Left renal pelvis (tissue), 4 donors: ENCODE measurements around the gene SWI5. TPM values are rescaled to one million over a fixed set of nuclear protein-coding genes. Genes with fewer than 3 reads are reported as not detected.

ENCODE experiments used
- DNase-seq, 4 donors: peaks; one replicate each; pipeline ENCODE4 v3.0.0-alpha.2; 2013; ENCODE audit warnings: low read depth in 4 of 4, low spot score in 3 of 4
- polyA plus RNA-seq, 4 donors: library from polyadenylated mRNA; unstranded; fragments of 120-200 nt; gene quantifications; one replicate each; pipeline ENCODE4 v1.2.1, GENCODE V29; 2013; ENCODE audit not compliant: insufficient read length in 4 of 4

The SWI5 gene
- polyA plus RNA-seq, 4 donors: 24.7 to 35.7 (median 31.1) TPM

DNA sequence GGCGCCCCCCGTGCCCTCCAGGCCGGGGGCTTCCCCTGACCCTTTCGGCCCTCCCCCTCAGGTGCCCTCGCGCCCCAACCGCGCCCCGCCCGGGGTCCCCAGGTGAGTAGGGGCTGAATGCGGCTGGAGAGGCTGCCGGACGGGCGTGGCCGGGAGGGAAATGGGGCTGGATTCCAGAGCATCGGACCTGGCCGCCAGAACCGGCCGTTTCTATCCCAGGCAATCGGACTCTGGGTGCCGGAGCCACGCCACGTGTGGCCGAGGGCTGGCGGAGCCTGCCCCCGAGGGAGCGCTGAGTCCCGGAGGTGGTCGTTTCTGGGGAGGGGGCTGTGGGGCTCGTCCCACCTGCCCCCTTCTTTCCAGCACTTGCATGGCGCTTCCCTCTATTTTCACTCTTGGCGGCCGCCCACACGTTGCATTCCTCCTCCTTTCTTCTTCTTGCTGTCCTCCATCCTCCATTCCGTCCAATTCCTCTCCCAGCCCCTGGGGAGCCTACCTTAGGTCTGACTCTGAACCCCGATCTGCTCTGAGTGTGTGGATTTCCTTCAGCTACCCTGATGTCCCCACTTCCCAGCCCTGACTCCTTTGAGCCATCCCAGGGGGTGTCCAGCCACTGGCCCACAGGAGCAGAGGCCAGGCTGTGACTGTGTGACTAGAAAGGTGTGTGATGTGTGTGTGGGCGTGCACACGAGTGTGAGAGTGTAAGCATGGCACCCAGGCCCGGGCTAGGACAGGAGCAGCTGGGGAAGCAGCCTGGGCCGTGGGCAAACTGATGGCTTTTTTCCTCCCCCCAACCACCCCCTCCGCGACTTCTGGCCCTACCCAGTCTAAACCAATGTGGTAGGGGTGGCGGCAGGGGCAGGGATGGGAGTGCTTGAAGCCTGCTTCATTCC is 25.0 kb upstream of the SWI5 start:
- no peak for DNase-seq

DNA sequence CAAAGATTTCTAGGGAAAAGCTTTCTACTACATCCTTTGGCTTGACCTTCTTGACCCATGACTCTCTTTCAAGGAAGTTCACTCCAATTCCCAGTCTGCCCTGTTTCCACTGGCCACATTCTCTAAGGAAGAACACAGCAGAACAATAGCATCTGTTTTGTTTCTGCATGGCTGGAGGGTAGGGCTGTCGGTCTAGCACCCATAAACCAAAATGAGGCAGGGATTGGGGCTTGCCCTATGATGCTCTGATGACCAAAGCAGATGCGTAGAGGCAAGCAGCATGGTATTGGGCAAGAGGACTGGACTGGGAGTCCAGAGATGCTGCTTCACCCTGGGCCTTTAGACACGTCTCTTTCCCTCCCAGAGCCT is 24.4 kb upstream of the SWI5 start:
- DNase-seq: no peak

DNA sequence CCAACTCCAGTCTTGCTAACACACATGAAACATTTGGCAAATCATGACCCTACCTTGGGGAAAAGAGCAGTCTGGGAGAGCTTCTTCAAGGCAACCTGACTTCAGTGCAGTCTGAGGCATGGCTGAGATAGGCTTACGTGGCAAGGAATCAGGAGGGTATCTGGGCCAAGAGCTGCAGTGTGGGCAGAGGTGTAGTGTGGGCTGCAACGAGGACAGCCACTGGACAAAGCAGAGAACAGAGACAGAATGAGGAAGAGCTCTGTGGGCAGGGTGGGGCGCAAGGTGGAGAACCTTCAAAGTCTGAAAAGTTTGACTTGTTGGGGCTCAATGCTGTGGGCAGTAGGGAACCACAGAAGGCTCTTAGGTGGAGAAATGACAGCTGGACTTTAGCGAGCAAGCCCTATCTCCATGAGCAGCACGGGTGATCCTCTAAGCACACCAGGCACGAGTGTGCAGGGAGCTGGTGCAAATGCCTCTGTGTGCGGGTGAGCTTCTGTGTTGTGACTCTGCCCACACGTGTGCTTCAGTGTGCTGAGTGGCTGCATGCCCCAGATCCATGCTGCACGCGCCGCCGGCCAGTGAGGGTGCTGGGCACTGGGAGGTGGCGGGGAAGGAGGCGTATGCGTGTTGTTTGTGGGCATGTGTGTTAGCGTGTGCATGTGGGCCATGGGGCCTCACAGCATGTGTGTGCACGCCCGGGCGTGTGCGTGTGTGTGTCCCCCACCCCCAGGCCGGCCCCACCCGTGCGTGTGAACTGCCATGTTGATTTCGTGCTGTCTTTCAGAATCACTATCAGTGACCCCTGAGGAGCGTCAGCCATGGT is 23.5 kb upstream of the SWI5 start:
- DNase-seq: no peak

DNA sequence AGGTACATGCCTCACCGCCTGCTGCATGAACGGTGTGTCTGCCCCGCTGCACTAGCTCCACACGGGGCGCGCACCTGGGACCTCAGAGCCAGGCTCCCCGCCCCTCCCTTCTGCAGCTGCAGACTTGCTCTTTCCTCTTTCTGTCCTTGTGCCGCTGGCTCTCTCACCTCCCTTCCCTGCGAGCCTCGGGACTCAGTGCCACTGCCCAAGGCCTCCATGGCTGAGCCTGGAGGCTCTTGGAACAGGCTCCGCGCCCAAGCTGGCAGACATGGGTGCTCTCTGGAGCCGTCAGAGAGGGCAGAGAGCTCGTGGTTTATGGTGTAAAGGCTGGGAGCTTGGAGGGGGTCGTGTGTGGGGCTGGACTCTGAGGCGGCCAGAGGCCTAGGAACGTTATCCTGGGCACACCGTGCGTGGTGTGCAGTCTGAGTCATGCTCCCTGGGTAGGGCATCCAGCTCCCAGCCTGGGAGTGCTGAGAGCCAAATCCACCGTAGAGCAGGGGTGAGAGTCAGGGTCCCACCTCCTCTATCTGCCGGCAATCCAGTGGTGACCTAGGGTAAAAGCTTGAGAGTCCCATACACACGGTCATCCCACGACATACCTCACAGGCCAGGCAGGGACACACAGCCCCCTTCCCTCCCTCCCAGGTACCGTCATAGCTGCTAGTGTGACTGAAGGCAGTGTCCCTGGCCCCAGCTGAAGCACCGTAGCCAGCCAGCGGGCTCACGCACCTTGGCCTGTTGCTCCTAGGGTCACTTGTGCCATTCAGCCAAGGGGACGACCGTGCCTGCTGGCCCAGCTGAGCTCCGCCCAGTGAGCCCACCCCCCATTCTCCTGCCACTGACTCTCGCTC is 22.7 kb upstream of the SWI5 start:
- DNase-seq: no peak

DNA sequence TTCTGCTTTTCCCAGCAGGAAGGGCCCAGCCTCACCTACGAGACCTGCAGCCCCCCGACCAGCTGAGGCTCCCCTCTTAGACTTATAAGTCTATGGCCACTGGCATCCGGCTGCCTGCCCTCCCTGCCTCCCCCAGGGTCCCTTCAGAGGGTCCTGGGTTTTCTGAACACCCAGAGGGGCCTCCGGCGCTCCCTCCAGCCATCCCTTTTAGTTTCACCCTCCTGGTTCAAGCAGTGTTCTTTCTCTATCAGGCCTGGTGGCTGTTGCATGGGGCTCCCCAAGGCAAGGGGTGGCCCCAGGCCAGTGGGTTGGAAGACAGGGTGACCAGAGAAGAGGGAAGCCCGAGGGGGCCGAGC is 22.1 kb upstream of the SWI5 start:
- DNase-seq: no peak

DNA sequence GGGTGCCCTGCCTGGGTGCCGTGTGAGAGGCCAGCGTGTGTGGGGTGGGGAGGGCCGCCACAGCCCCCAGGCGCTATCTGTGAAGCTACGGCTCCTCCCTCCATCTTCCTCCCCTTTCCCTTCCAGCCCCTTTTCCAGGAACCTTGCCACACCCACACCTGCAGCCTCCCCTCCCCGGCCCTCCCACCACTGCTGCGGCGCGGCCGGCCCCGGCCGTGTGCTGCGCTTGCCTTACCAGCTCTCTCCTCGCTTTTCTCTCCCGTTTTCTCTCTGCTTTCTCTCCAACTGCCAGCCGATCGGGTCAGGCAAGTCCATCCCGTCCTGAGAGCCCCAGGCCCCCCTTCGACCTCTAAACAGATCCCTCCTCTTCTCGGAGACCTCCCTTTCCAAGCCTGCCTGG is 21.7 kb upstream of the SWI5 start:
- DNase-seq: no peak

DNA sequence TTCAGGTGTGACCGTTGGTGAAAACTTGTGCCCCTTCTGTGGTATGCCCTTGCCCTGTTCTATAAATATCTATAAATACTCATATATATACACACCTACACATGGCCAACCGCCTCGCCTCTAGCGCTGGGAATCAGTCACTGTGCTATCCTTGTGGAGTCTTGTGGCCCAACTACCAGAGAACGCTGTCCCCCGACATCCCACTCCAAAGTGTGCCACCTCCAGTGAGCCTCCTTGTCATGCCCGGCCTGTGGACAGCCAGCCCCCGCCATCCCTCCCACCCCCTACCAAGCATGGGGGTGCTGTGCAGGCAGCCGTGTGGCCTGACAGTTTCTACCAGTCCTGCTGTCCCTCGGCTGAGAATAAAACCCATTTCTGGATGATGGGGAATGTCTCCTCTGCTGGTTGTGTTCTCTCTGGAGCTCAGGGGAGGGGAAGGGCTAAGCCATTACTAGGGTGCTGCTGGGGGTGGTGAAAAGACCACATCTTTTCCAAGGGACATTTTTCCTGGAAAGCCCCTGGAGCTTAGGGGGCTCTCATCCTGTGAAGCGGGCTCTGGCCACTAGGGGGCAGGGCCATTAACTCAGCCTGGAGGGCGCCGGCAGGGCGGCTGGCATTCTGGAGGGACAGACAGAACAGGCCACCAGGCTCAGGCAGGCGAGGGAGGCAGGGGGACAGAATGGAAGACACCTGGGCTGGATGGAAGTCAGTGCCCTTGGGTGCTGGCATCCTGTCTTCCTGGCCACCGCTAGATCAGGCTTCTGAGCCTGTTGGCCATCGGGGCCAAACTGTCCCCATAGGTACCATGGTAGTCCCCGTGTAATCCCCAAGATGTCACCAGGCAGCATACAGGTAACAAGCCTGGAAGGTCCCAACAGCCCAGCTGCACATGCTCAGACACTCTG is 21.0 kb upstream of the SWI5 start:
- no peak for DNase-seq

DNA sequence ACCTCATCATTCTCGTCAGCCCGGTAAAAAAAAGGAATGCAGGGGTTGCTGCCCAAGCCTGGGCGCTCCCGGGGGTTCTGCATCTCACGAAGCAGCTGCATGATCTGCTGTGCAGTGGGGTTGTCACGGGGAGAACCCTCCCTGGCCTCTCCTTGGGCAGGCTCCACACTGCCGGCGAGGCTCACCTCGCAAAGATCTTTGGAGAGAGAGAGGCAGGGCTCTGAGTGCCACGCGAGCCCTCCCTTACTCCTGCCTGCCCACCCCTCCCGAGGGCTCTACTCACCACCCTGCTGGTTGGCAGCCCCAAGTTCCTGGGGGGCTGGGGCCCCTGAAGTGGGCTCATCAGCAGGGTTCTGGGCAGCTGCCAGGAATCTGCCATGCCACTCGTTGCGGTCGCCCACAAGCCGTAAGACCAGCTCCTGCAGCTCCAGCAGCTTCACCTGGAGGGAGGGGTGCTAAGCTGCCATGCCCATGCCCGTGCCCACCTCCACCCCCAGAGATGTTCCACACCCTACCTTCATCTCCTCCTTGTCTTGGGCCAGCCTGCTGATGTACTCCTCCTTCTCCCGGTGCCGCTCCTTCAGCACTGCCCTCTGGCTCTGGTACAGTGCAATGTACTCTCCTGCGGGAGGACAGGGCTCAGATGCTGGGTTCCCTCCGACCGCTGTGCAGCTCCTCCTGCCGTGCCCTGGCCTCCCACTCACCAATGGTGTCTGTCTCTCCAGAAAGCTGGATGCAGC is 18.8 kb upstream of the SWI5 start:
- DNase-seq: no peak

DNA sequence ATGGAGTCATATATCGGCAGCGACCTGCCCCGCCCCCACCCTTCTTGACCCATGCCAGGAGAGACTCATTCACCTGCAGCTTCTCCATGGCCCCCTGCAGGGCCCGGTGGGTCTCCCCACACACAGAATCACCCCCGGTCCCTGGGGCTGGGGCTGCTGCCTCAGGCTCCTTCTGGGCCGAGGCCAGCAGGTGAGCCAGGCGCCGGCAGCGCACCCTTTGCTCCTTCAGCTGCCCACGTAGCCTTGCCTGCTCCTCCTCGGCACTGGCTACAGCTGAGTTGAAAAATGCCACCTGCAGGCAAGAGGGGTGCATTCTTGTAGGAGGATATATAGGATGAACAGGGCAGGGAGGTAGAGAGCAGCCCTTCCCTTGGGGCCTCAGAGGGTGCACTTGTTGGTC is 18.2 kb upstream of the SWI5 start:
- no peak for DNase-seq

DNA sequence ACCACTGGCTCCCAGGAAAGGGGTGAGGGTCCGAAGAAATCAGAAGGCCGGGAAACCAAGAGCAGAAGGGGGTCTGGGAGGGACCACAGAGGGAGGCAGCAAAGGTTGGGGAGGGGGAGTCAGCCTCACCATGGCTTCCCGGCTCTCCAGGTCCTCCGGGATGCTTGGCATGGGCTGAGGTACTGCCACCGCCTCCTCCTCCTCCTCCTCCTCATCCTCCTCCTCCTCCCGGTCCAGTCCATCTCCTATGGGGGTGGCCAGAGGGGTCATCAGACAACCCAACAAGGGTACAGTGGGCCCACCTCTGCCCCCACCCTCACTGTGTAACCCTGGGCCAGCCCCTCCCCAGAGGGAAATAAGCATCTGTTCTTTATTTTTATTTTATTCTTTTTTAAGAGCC is 17.8 kb upstream of the SWI5 start:
- DNase-seq: no peak

DNA sequence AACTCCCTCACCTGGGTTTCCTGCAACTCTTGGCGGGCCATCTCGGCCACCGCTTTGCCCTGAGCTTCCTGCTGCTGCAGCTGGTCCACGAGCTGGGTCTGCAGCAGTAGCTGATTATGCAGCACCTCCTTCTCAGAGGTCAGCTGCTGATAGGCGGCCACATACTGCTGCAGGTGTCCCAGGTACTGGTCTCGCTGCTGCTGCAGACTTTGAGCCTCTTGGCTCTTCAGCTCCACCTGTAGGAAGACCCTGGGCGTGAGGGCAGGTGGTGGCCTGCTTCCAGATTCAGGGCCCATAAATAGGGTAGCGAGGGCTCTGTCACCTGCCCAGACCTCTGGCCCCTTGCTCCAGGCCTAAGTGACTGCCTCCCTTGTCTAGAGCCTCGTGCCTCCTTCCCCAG is 16.9 kb upstream of the SWI5 start:
- no peak for DNase-seq

DNA sequence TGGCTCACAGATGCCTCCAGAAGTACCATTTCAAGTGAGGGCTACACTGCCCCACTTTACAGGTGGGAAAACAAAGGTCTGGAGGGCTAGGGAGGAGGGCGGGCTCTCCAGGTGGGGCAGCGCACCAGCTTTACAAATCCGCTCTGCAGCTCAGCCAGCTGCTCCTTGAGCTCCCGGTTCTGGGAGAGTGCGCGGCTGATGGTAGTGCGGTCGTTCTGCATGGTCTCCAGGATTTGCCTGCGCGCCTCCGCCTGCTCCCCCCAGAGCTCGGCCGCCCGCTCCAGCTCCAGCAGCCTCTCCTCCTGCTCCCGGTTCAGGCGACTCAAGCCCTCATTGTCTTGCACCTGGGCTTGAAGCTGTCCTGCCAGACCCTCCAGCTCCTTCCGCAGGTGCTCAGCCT is 15.7 kb upstream of the SWI5 start:
- DNase-seq: no peak

DNA sequence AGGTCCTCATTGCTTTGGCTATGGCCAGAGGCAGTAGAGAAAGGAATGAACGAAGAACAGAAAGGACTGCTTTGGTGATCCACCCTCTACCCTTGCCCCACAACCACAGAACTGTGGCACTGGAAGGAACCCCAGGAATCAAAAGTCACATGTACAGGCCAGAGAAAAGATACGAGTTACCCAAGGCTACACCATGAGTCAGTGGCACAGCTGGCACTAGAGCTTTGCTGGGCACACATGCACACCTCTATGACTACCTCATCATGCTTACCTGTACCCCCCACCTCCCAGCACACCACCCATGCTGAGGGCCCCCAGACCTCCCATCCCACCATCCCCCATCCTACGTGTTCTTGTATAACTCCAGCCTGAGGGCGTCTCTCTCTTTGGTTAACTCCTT is 13.4 kb upstream of the SWI5 start:
- no peak for DNase-seq

DNA sequence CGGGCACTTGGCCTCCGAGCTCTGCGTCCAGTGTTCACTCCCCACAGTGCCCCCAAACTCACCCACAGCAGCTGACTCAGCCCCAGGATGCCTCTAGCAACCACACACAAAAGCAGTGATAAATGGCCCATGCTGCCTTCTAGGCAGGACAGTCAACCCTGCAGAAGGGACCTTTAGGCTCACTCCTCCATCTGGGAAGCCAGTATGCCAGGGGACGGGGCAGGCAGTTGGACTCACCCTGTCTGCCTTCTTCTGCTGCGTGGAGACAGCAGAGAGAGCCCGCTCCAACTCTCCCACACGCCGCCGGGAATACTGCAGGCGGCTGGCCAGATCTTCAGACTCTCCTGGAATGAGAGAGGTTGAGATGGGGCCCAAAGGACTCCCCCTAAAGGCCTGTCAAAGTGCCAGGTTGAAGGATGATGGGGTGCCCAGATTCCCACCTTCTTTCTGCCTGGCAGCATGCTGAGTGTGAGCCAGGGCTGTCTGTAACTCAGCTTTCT is 10.7 kb upstream of the SWI5 start:
- no peak for DNase-seq

DNA sequence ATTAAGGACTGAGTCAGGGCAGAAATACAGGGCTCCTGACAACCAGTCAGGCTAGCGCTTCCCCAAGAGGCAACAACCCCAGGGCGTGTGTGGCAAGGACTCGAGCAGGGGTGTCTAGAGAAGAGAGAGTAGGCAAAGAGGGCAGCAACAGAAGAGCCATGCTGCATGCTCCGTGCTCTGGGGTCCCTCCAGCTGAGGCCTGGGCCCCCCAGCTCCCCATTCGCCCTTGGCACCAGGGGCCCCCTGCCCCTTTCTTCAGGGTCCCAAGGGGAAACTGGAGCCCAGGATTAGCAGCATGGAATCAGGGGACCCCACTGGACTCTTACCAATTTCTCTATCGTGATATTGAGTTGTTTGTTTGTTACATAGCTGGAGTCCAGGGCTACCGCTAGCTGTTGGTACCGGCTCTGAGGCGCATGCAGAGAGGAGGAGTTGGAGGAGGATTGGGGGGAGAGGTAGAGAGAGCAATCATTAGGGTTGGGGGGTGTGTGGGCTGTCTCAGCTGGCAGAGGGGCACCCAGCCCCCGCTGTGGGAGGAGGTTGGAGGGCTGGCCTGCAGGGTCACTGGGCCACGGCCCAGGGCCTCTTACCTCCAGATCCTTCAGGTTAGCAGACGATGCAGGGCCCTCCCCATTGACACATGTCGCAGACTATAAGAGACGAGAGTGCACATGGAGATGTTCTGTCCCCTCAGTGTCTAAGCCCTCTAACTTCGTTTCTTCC is 9.0 kb upstream of the SWI5 start:
- DNase-seq: no peak

DNA sequence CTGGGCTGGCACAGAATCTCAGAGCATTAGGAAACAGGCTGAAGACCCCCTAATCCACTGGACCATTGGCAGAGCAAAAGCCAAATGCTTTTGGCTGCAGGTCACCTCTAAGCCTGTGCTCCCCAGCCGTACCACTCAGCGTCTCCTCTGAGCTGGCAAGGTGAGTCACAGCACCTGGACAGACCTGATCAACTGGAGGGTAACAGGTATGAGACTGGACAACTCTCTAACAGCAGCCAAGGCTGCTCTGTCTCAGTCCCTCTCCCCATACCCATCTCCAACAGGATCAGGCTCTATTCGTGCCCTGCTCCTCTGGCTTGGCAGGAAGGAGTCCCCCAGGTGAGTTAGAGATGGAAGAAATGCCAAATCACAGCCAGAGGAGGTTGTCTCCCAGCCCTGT is 5.0 kb upstream of the SWI5 start:
- DNase-seq: no peak

DNA sequence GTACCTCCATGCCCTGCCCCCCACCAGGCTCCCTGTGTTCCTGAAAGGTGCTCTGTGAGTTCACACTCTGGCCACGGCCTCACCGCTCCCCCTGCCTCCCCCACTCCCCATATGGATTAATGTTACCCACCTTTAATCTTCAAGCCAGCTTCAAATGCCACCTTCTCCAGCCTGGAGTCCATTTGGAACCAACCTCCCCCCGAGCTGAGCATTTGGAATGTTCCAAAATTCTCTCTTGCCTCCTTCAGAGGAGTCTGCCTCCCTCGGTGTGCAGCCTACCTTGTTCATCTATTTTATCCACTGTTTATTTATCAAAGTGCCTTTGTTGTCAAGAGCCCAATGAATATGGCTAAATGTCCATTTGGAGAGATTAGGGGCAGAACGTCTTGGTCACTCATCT is 4.6 kb upstream of the SWI5 start:
- DNase-seq: no peak

DNA sequence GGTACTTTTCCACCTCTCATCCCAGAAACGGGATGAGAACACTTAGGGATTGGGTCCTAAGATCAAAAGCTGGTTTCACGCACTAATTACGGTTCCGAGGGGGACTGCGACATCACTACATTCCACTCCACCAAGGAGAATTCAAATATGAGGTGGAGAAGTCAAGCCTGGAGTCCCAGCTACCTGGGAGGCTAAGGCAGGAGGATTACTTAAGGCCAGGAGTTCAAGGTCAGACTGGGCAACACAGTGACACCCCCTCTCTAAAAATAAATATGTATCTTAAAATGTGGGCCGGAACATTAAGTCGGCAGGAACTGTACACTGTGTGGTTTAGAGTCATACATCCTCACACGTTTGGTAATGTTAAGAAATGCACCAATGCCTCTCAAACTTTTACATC is 1.8 kb upstream of the SWI5 start:
- DNase-seq: no peak
